ENCODE measurements around the gene EAF1.

DNA sequence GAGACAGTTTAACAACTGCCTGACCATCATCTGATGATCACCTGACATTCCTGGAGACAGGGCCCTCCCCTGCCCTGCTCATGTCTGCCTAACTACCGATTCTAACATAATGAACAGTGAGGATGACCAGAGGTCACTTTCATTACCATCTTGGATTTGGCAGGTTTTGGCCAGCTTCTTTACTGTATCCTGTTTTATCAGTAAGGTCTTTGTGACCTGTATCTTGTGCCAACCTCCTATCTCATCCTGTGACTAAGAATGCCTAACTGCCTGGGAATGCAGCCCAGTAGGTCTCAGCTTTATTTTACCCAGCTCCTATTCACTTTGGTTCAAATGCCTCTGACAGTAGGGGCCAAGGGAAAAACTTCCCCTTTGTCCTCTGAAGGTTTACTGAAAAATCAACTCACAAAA, 40.2 kb upstream of the EAF1 start:
- TF ChIP-seq, protein P1, sequence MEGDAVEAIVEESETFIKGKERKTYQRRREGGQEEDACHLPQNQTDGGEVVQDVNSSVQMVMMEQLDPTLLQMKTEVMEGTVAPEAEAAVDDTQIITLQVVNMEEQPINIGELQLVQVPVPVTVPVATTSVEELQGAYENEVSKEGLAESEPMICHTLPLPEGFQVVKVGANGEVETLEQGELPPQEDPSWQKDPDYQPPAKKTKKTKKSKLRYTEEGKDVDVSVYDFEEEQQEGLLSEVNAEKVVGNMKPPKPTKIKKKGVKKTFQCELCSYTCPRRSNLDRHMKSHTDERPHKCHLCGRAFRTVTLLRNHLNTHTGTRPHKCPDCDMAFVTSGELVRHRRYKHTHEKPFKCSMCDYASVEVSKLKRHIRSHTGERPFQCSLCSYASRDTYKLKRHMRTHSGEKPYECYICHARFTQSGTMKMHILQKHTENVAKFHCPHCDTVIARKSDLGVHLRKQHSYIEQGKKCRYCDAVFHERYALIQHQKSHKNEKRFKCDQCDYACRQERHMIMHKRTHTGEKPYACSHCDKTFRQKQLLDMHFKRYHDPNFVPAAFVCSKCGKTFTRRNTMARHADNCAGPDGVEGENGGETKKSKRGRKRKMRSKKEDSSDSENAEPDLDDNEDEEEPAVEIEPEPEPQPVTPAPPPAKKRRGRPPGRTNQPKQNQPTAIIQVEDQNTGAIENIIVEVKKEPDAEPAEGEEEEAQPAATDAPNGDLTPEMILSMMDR (IDR thresholded peaks at IDR 0.05) = no peak
- TF ChIP-seq EZH2 (IDR thresholded peaks at IDR 0.05; ENCODE audit: borderline replicate concordance, insufficient read depth, low read depth, low read length, poor library complexity, severe bottlenecking) = no peak

Measured in B cell (primary cell).